Natural killer cell (primary cell): ENCODE measurements around the gene DDIT3. TPM values are rescaled to one million over a fixed set of nuclear protein-coding genes. Genes with fewer than 3 reads are reported as not detected.

Source experiments
- ATAC-seq, 3 donors: fragments of 150-1000 bp in 2 of 3; fragments of 200-7000 bp in 1 of 3; cut with Tn5 transposase; 1 replicate in 1 of 3; 2 replicates in 2 of 3; pipeline ENCODE4 v1.10.0; 2021; ENCODE audit warnings: mild to moderate bottlenecking in 2 of 3, moderate library complexity in 2 of 3
- DNase-seq, 2 donors: peaks; one replicate each; pipeline versions ENCODE4 v3.0.0 to v3.0.0-alpha.2; 2013 to 2021; ENCODE audit warnings: mixed read lengths in 1 of 2
- H3K27ac ChIP-seq: one replicate; pipeline ENCODE4 v1.5.1; 2013; ENCODE audit warnings: mild to moderate bottlenecking, low read length
- H3K27me3 ChIP-seq: one replicate; pipeline ENCODE4 v1.6.1; 2013; ENCODE audit warnings: low read length; ENCODE audit not compliant: control insufficient read depth, insufficient read depth
- H3K36me3 ChIP-seq: one replicate; pipeline ENCODE4 v1.6.1; 2013; ENCODE audit warnings: low read length; ENCODE audit not compliant: control insufficient read depth, insufficient read depth
- H3K4me1 ChIP-seq: one replicate; pipeline ENCODE4 v1.6.1; 2013; ENCODE audit warnings: low read length; ENCODE audit not compliant: control insufficient read depth, insufficient read depth
- H3K4me3 ChIP-seq: one replicate; pipeline ENCODE4 v1.5.1; 2013; ENCODE audit warnings: low read length
- H3K9me3 ChIP-seq: one replicate; pipeline ENCODE4 v1.6.1; 2013; ENCODE audit warnings: low read length; ENCODE audit not compliant: control insufficient read depth, insufficient read depth
- H3K27ac Mint-ChIP-seq, 2 donors: one replicate each; pipeline ENCODE4 v1.8.0; 2022; ENCODE audit warnings: mild to moderate bottlenecking in 2 of 2, mixed read lengths in 2 of 2, moderate library complexity in 1 of 2
- H3K27me3 Mint-ChIP-seq, 2 donors: one replicate each; pipeline ENCODE4 v1.8.0; 2022; ENCODE audit warnings: low read depth in 2 of 2, mixed read lengths in 2 of 2
- H3K36me3 Mint-ChIP-seq: one replicate; pipeline ENCODE4 v1.8.0; 2022; ENCODE audit warnings: mixed read lengths
- H3K4me1 Mint-ChIP-seq, 2 donors: one replicate each; pipeline ENCODE4 v1.8.0; 2022; ENCODE audit warnings: mixed read lengths in 2 of 2
- H3K4me3 Mint-ChIP-seq: one replicate; pipeline ENCODE4 v1.8.0; 2022; ENCODE audit warnings: mild to moderate bottlenecking, moderate library complexity, mixed read lengths
- H3K9me3 Mint-ChIP-seq, 2 donors: one replicate each; pipeline ENCODE4 v1.8.0; 2022; ENCODE audit warnings: mixed read lengths in 2 of 2
- WGBS: methylation state at CpG from one replicate; pipeline ENCODE4 v1.1.7; 2013; ENCODE audit warnings: missing lambda C conversion rate; ENCODE audit not compliant: insufficient coverage; 5-methylcytosine and 5-hydroxymethylcytosine counted together
- intact Hi-C: fragments of 100-400 bp; cut with micrococcal nuclease; formaldehyde crosslinking; loops from one replicate; pipeline ENCODE4 v1.14.2; 2022
- total RNA-seq, 4 donors: library from RNA; stranded (reverse); fragments of 120-200 nt in 1 of 4; gene quantifications; one replicate each; pipeline versions ENCODE4 v1.2.3 to v1.2.4, GENCODE V29; 2013 to 2022
- TF ChIP-seq, protein P1 (sequence below): fragments of 200-600 bp; IDR thresholded peaks from one replicate; pipeline ENCODE4 v1.8.0; 2022; ENCODE audit warnings: antibody characterized with exemption

DDIT3 gene
- total RNA-seq, 3 donors from 2014 or later (not counting 1 experiment from before 2014, with no cell fraction given): 117 to 318 (median 182) TPM

DNA sequence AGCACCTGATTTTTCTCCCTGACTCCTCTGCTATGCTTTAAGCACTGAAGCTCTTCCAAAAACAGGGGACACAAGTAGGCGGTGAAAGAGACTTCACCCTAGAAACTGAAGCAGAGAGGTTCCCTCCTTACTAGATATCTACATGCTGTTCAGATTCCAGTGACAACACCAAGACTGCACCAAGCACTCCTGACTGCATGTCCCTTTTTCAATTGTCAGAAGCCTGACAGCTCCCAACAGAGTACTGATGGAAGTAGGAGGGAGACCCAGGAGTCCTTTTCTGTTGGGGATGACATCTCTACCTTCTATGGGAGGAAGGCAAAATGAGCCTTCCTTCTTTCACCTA is 16.3 kb upstream of the DDIT3 start:
- H3K36me3 Mint-ChIP-seq: peaks cover 7% of the 10 kb centered on the region
- Histone ChIP-seq H3K4me3 (no peak overlapping the region), H3K9me3 (no peaks in the 10 kb centered on the region), H3K36me3 (peaks cover 49% of the 10 kb centered on the region), H3K4me1 (no peaks in the 10 kb centered on the region), H3K27ac (no peak overlapping the region), H3K27me3 (no peaks in the 10 kb centered on the region)
- intact Hi-C loops: no loop called here
- H3K9me3 Mint-ChIP-seq: no peaks in the 10 kb centered on the region
- WGBS: 100% methylated on average over 1 of the region's 1 CpG
- TF ChIP-seq, protein P1, sequence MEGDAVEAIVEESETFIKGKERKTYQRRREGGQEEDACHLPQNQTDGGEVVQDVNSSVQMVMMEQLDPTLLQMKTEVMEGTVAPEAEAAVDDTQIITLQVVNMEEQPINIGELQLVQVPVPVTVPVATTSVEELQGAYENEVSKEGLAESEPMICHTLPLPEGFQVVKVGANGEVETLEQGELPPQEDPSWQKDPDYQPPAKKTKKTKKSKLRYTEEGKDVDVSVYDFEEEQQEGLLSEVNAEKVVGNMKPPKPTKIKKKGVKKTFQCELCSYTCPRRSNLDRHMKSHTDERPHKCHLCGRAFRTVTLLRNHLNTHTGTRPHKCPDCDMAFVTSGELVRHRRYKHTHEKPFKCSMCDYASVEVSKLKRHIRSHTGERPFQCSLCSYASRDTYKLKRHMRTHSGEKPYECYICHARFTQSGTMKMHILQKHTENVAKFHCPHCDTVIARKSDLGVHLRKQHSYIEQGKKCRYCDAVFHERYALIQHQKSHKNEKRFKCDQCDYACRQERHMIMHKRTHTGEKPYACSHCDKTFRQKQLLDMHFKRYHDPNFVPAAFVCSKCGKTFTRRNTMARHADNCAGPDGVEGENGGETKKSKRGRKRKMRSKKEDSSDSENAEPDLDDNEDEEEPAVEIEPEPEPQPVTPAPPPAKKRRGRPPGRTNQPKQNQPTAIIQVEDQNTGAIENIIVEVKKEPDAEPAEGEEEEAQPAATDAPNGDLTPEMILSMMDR: no peak
- no peak overlapping the region for H3K4me3 Mint-ChIP-seq
- ATAC-seq (no peak), DNase-seq (no peak)
- H3K27ac Mint-ChIP-seq: no peak overlapping the region
- H3K27me3 Mint-ChIP-seq: no peaks in the 10 kb centered on the region
- H3K4me1 Mint-ChIP-seq: peaks cover 0 to 5% of the 10 kb centered on the region in 2 donors

DNA sequence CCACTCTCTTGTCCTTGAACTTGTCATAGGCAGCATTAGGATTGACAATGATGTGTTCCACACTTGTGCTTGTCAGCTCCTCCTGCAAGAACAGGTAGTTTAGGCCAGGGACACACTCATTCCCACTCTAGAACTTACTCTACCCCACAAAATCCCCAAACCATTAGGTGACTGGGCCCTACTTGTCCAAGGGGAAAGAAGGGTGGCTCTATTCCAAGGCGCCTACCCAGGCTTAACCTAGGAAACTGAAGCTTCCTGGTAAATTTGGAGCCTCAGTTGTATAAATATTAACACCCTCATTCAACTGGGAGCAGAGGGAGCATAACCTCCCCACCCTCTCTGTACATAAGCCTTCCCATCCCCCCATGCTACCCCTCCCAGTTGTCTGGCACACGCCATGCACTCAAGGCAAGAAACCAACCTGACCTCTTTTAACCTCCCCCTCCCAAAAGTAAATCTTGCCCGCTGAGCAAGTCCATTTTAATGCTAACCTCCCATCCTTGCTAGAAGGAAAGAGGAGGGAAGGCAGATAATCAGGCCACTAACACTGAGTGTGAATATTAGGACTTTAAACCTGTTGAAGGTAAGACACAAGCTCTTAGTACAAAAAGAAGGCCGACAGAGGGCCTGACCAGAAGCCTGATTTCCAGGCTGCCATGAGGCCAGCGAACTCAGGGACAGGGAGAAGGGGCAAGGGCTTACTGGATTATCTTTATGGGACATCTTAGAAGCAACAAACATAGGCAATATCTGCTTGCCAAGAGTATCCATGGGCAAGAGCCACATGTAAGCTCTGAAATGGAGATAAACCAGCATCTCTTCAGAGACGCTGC is 15.7 kb upstream of the DDIT3 start:
- H3K9me3 Mint-ChIP-seq: no peaks in the 10 kb centered on the region

DNA sequence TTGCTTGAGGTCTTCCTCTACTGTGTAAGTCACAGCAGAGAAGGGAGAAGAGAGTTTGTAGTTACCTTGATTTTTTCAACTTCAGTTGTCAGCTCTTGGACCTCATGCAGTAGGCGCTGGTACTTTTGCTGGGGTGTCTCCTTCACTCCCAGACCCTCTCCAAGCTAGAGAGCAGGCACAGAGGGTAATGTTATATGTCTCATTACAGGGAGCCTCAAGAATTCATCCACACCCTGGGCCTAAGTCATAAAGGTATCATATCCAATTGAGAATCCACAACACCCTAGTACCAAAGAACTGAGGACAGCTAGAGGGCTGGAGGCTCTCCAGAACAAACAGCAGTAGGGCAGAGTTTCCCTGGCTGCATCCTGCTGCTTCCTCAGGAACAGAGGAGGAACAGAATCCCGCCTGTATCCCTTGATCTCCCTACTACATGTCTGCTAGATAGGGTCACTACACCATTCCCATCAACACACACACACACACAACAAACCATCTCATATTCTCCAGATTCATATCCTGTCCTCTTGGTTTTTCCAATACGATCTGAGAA is 14.8 kb upstream of the DDIT3 start:
- Histone ChIP-seq H3K27me3 (no peaks in the 10 kb centered on the region), H3K36me3 (peaks cover 59% of the 10 kb centered on the region), H3K4me1 (no peaks in the 10 kb centered on the region), H3K27ac (no peak overlapping the region), H3K4me3 (no peak overlapping the region), H3K9me3 (no peaks in the 10 kb centered on the region)
- no peak overlapping the region for H3K27ac Mint-ChIP-seq
- H3K36me3 Mint-ChIP-seq: peaks cover 9% of the 10 kb centered on the region
- WGBS: 100% methylated on average over 2 of the region's 3 CpGs
- DNase-seq (no peak), ATAC-seq (no peak)
- TF ChIP-seq, protein P1: no peak
- intact Hi-C loops: no loop called here
- peaks cover 0 to 5% of the 10 kb centered on the region in 2 donors for H3K4me1 Mint-ChIP-seq
- no peaks in the 10 kb centered on the region for H3K9me3 Mint-ChIP-seq
- no peaks in the 10 kb centered on the region for H3K27me3 Mint-ChIP-seq
- H3K4me3 Mint-ChIP-seq: no peak overlapping the region

More for the DNA sequence above, 15.7 kb upstream of the DDIT3 start:
- Histone ChIP-seq H3K36me3 (peaks cover 50% of the 10 kb centered on the region), H3K27me3 (no peaks in the 10 kb centered on the region), H3K4me1 (no peaks in the 10 kb centered on the region), H3K27ac (no peak overlapping the region), H3K4me3 (no peak overlapping the region), H3K9me3 (no peaks in the 10 kb centered on the region)
- 85% methylated on average over 4 of the region's 6 CpGs for WGBS
- no peak overlapping the region for H3K4me3 Mint-ChIP-seq
- no peaks in the 10 kb centered on the region for H3K27me3 Mint-ChIP-seq
- intact Hi-C loops: no loop called here
- DNase-seq (no peak), ATAC-seq (no peak)
- H3K27ac Mint-ChIP-seq: no peak overlapping the region
- H3K4me1 Mint-ChIP-seq: peaks cover 0 to 5% of the 10 kb centered on the region in 2 donors
- peaks cover 7% of the 10 kb centered on the region for H3K36me3 Mint-ChIP-seq
- TF ChIP-seq, protein P1: no peak
